ENCODE measurements around the gene SORBS2.

DNA sequence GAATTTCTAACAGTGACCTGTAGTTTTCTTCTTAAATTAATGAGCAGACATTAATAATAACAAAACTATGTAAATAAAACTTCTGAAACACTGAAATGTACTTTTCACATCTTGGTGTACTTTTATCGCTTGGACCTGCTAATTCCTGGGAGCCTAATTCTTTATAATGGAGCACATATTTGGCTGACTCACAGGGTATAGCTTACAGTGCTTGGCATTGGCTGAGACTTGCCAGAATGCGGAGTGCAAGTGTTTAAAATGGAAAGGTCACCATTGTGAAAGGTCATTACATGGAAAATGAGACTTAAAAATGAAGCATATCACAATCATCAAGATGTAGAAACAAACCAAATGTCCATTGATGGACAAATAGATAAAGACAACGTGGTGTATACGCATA is 139.4 kb downstream of the SORBS2 start:
- TF ChIP-seq, protein P1, sequence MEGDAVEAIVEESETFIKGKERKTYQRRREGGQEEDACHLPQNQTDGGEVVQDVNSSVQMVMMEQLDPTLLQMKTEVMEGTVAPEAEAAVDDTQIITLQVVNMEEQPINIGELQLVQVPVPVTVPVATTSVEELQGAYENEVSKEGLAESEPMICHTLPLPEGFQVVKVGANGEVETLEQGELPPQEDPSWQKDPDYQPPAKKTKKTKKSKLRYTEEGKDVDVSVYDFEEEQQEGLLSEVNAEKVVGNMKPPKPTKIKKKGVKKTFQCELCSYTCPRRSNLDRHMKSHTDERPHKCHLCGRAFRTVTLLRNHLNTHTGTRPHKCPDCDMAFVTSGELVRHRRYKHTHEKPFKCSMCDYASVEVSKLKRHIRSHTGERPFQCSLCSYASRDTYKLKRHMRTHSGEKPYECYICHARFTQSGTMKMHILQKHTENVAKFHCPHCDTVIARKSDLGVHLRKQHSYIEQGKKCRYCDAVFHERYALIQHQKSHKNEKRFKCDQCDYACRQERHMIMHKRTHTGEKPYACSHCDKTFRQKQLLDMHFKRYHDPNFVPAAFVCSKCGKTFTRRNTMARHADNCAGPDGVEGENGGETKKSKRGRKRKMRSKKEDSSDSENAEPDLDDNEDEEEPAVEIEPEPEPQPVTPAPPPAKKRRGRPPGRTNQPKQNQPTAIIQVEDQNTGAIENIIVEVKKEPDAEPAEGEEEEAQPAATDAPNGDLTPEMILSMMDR (IDR thresholded peaks at IDR 0.05) = no peak
- TF ChIP-seq POLR2A (IDR thresholded peaks at IDR 0.05) (no peak), EP300 (IDR thresholded peaks at IDR 0.05) (no peak)

All from tibial nerve (tissue), 4 donors.